CD14-positive monocyte (primary cell): ENCODE results near the gene NPAS2. TPM values are rescaled to one million over a fixed set of nuclear protein-coding genes. Genes with fewer than 3 reads are reported as not detected.

Experiments
- DNase-seq, 3 donors: peaks; one replicate each; pipeline ENCODE4 v3.0.0-alpha.2; 2011 to 2022
- H2AFZ ChIP-seq: 2 replicates; pipeline ENCODE4 v1.6.0; 2012; ENCODE audit warnings: mild to moderate bottlenecking, low read depth, low read length, inconsistent platforms; ENCODE audit not compliant: insufficient read depth, poor library complexity, severe bottlenecking
- H3K27ac ChIP-seq, 2 donors: 1 replicate in 1 of 2; 2 replicates in 1 of 2; pipeline ENCODE4 v1.5.1; 2012 to 2013; ENCODE audit warnings: low read length in 2 of 2, control low read depth in 1 of 2, inconsistent platforms in 1 of 2, low read depth in 1 of 2, mild to moderate bottlenecking in 1 of 2
- H3K27me3 ChIP-seq, 2 donors: one replicate each; pipeline versions ENCODE4 v1.6.0 to v1.6.1; 2011 to 2013; ENCODE audit warnings: low read length in 2 of 2; ENCODE audit not compliant: control insufficient read depth in 2 of 2, insufficient read depth in 2 of 2
- H3K36me3 ChIP-seq, 2 donors: replicated peaks in 1 of 2; 1 replicate in 1 of 2; 2 replicates in 1 of 2; pipeline versions ENCODE4 v1.5.1 to v1.6.1; 2012 to 2013; ENCODE audit warnings: low read length in 2 of 2, control low read depth in 1 of 2, inconsistent platforms in 1 of 2, mild to moderate bottlenecking in 1 of 2; ENCODE audit not compliant: insufficient read depth in 2 of 2, control insufficient read depth in 1 of 2
- H3K4me1 ChIP-seq, 2 donors: 1 replicate in 1 of 2; 2 replicates in 1 of 2; pipeline versions ENCODE4 v1.5.1 to v1.6.1; 2012 to 2013; ENCODE audit warnings: low read length in 2 of 2, control low read depth in 1 of 2, inconsistent platforms in 1 of 2, mild to moderate bottlenecking in 1 of 2, moderate library complexity in 1 of 2; ENCODE audit not compliant: insufficient read depth in 2 of 2, control insufficient read depth in 1 of 2
- H3K4me2 ChIP-seq: replicated peaks from 2 replicates; pipeline ENCODE3; 2012; ENCODE audit warnings: low read length, moderate library complexity, mild to moderate bottlenecking; ENCODE audit not compliant: poor library complexity, severe bottlenecking; ENCODE audit errors: extremely low read depth
- H3K4me3 ChIP-seq, 3 experiments: fragments of 200-600 bp in 1 of 3; sonication (generic) in 1 of 3; replicated peaks in 1 of 3; 1 replicate in 2 of 3; 2 replicates in 1 of 3; pipeline ENCODE4 v1.5.1; 2011 to 2013; ENCODE audit warnings: low read length in 3 of 3, mild to moderate bottlenecking in 3 of 3, control low read depth in 2 of 3, low read depth in 2 of 3, inconsistent platforms in 1 of 3, moderate library complexity in 1 of 3
- H3K79me2 ChIP-seq: 2 replicates; pipeline ENCODE4 v1.6.0; 2012; ENCODE audit warnings: mild to moderate bottlenecking, control low read depth, inconsistent platforms, low read length, moderate library complexity; ENCODE audit not compliant: insufficient read depth
- H3K9ac ChIP-seq: 2 replicates; pipeline ENCODE4 v1.6.0; 2017; ENCODE audit warnings: low read length, mild to moderate bottlenecking; ENCODE audit not compliant: insufficient read depth, poor library complexity, severe bottlenecking
- H3K9me3 ChIP-seq, 2 donors: replicated peaks in 1 of 2; 1 replicate in 1 of 2; 2 replicates in 1 of 2; pipeline versions ENCODE4 v1.5.1 to v1.6.1; 2012 to 2013; ENCODE audit warnings: low read length in 2 of 2, control low read depth in 1 of 2; ENCODE audit not compliant: control insufficient read depth in 1 of 2, insufficient read depth in 1 of 2
- H4K20me1 ChIP-seq: 2 replicates; pipeline ENCODE4 v1.6.0; 2012; ENCODE audit warnings: mild to moderate bottlenecking, low read length, control low read depth, moderate library complexity; ENCODE audit not compliant: insufficient read depth
- H3K27ac Mint-ChIP-seq, 7 donors: one replicate each; pipeline ENCODE4 v1.8.0; 2020; ENCODE audit warnings: mild to moderate bottlenecking in 7 of 7, mixed read lengths in 7 of 7, moderate library complexity in 6 of 7, inconsistent platforms in 2 of 7
- H3K27me3 Mint-ChIP-seq, 3 donors: one replicate each; pipeline ENCODE4 v1.8.0; 2021 to 2022; ENCODE audit warnings: low read depth in 3 of 3, mild to moderate bottlenecking in 3 of 3, mixed read lengths in 3 of 3, moderate library complexity in 3 of 3, inconsistent platforms in 1 of 3
- H3K36me3 Mint-ChIP-seq, 2 donors: one replicate each; pipeline ENCODE4 v1.8.0; 2020; ENCODE audit warnings: mixed read lengths in 2 of 2, inconsistent platforms in 1 of 2, mild to moderate bottlenecking in 1 of 2
- H3K4me1 Mint-ChIP-seq: one replicate; pipeline ENCODE4 v1.8.0; 2020; ENCODE audit warnings: mild to moderate bottlenecking, mixed read lengths
- H3K4me3 Mint-ChIP-seq, 2 donors: one replicate each; pipeline ENCODE4 v1.8.0; 2020; ENCODE audit warnings: mild to moderate bottlenecking in 2 of 2, mixed read lengths in 2 of 2, moderate library complexity in 1 of 2
- H3K9me3 Mint-ChIP-seq, 7 donors: one replicate each; pipeline ENCODE4 v1.8.0; 2020 to 2022; ENCODE audit warnings: mixed read lengths in 7 of 7, mild to moderate bottlenecking in 6 of 7, moderate library complexity in 6 of 7, inconsistent platforms in 2 of 7
- WGBS: methylation state at CpG from one replicate; pipeline ENCODE4 v1.1.5; 2013; ENCODE audit warnings: missing lambda C conversion rate; ENCODE audit not compliant: insufficient coverage; 5-methylcytosine and 5-hydroxymethylcytosine counted together
- intact Hi-C, 2 donors: fragments of 100-400 bp; cut with micrococcal nuclease; formaldehyde crosslinking; loops; one replicate each; pipeline versions ENCODE4 v1.15.0 to v1.15.1; 2023
- polyA plus RNA-seq, 3 donors: library from polyadenylated mRNA; depleted of rRNA in 1 of 3; unstranded in 2 of 3; stranded (reverse) in 1 of 3; fragments of 300-500 nt in 2 of 3; fragments of >200 nt in 1 of 3; fragmentation: Illumina TruSeq in 2 of 3; gene quantifications; 1 replicate in 2 of 3; 2 replicates in 1 of 3; pipeline ENCODE4 v1.2.3, GENCODE V29; 2012 to 2021
- TF ChIP-seq, protein P1 (sequence below): fragments of 200-600 bp; IDR thresholded peaks from one replicate; pipeline ENCODE4 v1.8.0; 2022; ENCODE audit warnings: antibody characterized with exemption, mild to moderate bottlenecking

NPAS2 gene
- polyA plus RNA-seq, 3 donors, result not detected

DNA sequence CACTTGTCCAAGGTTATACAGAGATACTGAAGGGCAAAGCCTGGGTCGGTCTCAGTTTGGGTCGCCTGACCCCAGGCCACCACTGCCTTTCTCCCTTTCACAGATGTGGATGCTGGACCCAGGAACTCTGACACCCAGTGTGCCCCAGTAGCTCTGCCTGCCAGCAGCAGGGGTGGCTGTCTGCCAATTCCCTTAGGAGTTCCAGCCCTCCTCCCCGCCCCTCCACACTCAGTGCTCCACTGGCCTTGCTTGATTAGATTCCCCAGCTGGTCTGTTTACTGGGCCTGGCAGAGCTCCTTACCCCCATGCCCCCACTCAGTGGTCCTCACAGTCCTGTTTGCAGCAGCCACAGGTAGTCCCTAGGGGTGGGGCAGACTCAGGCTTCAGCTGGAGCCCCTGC is 75.5 kb downstream of the NPAS2 start:
- Histone ChIP-seq H3K4me1 (no peaks in the 10 kb centered on the region), H2AFZ (no peak overlapping the region), H3K27me3 (no peaks in the 10 kb centered on the region), H3K4me3 (no peak overlapping the region), H3K9ac (no peak overlapping the region), H3K9me3 (peaks cover 3 to 8% of the 10 kb centered on the region in 2 donors), H3K36me3 (no peaks in the 10 kb centered on the region), H3K27ac (no peak overlapping the region), H3K4me2 (no peak overlapping the region), H3K79me2 (no peaks in the 10 kb centered on the region), H4K20me1 (no peaks in the 10 kb centered on the region)
- H3K27me3 Mint-ChIP-seq, result peaks cover 1 to 5% (median 4%) of the 10 kb centered on the region in 3 donors
- no peaks in the 10 kb centered on the region for H3K36me3 Mint-ChIP-seq
- H3K4me3 Mint-ChIP-seq, result no peak overlapping the region
- DNase-seq, result no peak
- WGBS, result 96% methylated on average over 3 of the region's 3 CpGs
- TF ChIP-seq, protein P1, sequence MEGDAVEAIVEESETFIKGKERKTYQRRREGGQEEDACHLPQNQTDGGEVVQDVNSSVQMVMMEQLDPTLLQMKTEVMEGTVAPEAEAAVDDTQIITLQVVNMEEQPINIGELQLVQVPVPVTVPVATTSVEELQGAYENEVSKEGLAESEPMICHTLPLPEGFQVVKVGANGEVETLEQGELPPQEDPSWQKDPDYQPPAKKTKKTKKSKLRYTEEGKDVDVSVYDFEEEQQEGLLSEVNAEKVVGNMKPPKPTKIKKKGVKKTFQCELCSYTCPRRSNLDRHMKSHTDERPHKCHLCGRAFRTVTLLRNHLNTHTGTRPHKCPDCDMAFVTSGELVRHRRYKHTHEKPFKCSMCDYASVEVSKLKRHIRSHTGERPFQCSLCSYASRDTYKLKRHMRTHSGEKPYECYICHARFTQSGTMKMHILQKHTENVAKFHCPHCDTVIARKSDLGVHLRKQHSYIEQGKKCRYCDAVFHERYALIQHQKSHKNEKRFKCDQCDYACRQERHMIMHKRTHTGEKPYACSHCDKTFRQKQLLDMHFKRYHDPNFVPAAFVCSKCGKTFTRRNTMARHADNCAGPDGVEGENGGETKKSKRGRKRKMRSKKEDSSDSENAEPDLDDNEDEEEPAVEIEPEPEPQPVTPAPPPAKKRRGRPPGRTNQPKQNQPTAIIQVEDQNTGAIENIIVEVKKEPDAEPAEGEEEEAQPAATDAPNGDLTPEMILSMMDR, result no peak
- intact Hi-C loops, result no loop called here
- peaks cover 3 to 20% (median 5%) of the 10 kb centered on the region in 7 donors for H3K9me3 Mint-ChIP-seq
- no peaks in the 10 kb centered on the region for H3K4me1 Mint-ChIP-seq
- no peak overlapping the region for H3K27ac Mint-ChIP-seq

- H3K4me2 ChIP-seq, result no peak overlapping the region
- no peak for DNase-seq
- TF ChIP-seq, protein P1, result no peak
- Mint-ChIP-seq H3K9me3 (peaks cover 5 to 20% (median 7%) of the 10 kb centered on the region in 7 donors), H3K36me3 (no peaks in the 10 kb centered on the region), H3K27me3 (peaks cover 1 to 9% (median 4%) of the 10 kb centered on the region in 3 donors), H3K27ac (no peak overlapping the region), H3K4me3 (no peak overlapping the region), H3K4me1 (no peaks in the 10 kb centered on the region)
- H3K27me3 ChIP-seq, result no peaks in the 10 kb centered on the region
- H3K27ac ChIP-seq, result no peak overlapping the region
- no peak overlapping the region for H2AFZ ChIP-seq
- intact Hi-C loops, result no loop called here
- H3K79me2 ChIP-seq, result no peaks in the 10 kb centered on the region
- peaks cover 3 to 8% of the 10 kb centered on the region in 2 donors for H3K9me3 ChIP-seq
- H3K9ac ChIP-seq, result no peak overlapping the region
- H3K4me1 ChIP-seq, result no peaks in the 10 kb centered on the region
- H4K20me1 ChIP-seq, result no peaks in the 10 kb centered on the region
- no peak overlapping the region for H3K4me3 ChIP-seq
- WGBS, result 95% methylated on average over 2 of the region's 3 CpGs
- no peaks in the 10 kb centered on the region for H3K36me3 ChIP-seq
Measured at GRCh38 chr2:100895934-100896685, 76.2 kb downstream of the NPAS2 start.
